Endothelial cell of umbilical vein (primary cell): ENCODE results near the gene PPARD. TPM values are rescaled to one million over a fixed set of nuclear protein-coding genes. Genes with fewer than 3 reads are reported as not detected.

Source experiments
- BruUV-seq: library from RNA; stranded (reverse); fragments of 400-500 nt; replicated peaks from 2 replicates; lab custom pipeline; 2021; lab: Mats Ljungman, UMichigan
- CTCF ChIA-PET: fragments of 300-600, 350-600 bp; sonication (Branson Sonifier 250); formaldehyde crosslinking; loops from one replicate; lab custom pipeline; 2021; ENCODE audit warnings: antibody characterized with exemption, inconsistent platforms; lab: Charles Lee
- POLR2A ChIA-PET: fragments of 300-600, 350-600 bp; sonication (Branson Sonifier 250); formaldehyde crosslinking; loops from one replicate; lab custom pipeline; 2021; ENCODE audit warnings: antibody characterized with exemption, inconsistent platforms; lab: Charles Lee
- DNase-seq: peaks from one replicate; pipeline ENCODE4 v3.0.0-alpha.2; 2011; ENCODE audit warnings: low read depth, low spot score
- FAIRE-seq: peaks from 2 replicates; lab custom pipeline; 2011; peaks lifted over from hg19 to GRCh38; lab: Jason Lieb, UNC
- H2AFZ ChIP-seq: 2 replicates; pipeline ENCODE4 v1.6.0; 2012; ENCODE audit warnings: low read depth, low read length, control low read depth, inconsistent platforms
- H3K27ac ChIP-seq: 2 replicates; pipeline ENCODE4 v1.5.1; 2011; ENCODE audit warnings: low read depth, mild to moderate bottlenecking, control low read depth, low read length, moderate library complexity; ENCODE audit not compliant: insufficient read depth
- H3K27me3 ChIP-seq, 2 experiments: 2 replicates each; pipeline versions ENCODE4 v1.6.0 to v1.6.1; 2011; ENCODE audit warnings: low read length in 2 of 2, mixed read lengths in 1 of 2; ENCODE audit not compliant: control insufficient read depth in 2 of 2, insufficient read depth in 2 of 2
- H3K36me3 ChIP-seq, 2 experiments: 2 replicates in 1 of 2; 3 replicates in 1 of 2; pipeline ENCODE4 v1.5.1; 2011; ENCODE audit warnings: low read length in 2 of 2, mild to moderate bottlenecking in 1 of 2, moderate library complexity in 1 of 2; ENCODE audit not compliant: control insufficient read depth in 2 of 2, insufficient read depth in 2 of 2; ENCODE audit errors: extremely low read depth in 1 of 2
- H3K4me1 ChIP-seq: 3 replicates; pipeline ENCODE4 v1.5.1; 2011; ENCODE audit warnings: mild to moderate bottlenecking, low read length; ENCODE audit not compliant: control insufficient read depth, insufficient read depth; ENCODE audit errors: extremely low read depth
- H3K4me2 ChIP-seq: 2 replicates; pipeline ENCODE4 v1.6.1; 2011; ENCODE audit warnings: low read length, control low read depth, mixed read lengths; ENCODE audit not compliant: insufficient read depth
- H3K4me3 ChIP-seq, 3 experiments: fragments of 200-600 bp in 1 of 3; sonication (generic), shearing (Covaris generic) in 1 of 3; replicated peaks in 1 of 3; 2 replicates each; pipeline ENCODE4 v1.5.1; 2011 to 2016; ENCODE audit warnings: control low read depth in 3 of 3, low read length in 3 of 3, mild to moderate bottlenecking in 2 of 3, inconsistent platforms in 1 of 3, low read depth in 1 of 3, moderate library complexity in 1 of 3; ENCODE audit not compliant: insufficient read depth in 1 of 3
- H3K79me2 ChIP-seq: 2 replicates; pipeline ENCODE4 v1.6.0; 2012; ENCODE audit warnings: low read length, inconsistent platforms; ENCODE audit not compliant: control insufficient read depth, insufficient read depth
- H3K9ac ChIP-seq: replicated peaks from 2 replicates; pipeline ENCODE3; 2011; ENCODE audit warnings: low read length, control low read depth; ENCODE audit not compliant: insufficient read depth; ENCODE audit errors: extremely low read depth
- H3K9me1 ChIP-seq: replicated peaks from 3 replicates; pipeline ENCODE4 v1.6.0; 2011; ENCODE audit warnings: mild to moderate bottlenecking, low read length; ENCODE audit not compliant: control insufficient read depth, insufficient read depth; ENCODE audit errors: extremely low read depth
- H3K9me3 ChIP-seq: replicated peaks from 2 replicates; pipeline ENCODE4 v1.5.1; 2012; ENCODE audit warnings: low read length, inconsistent platforms; ENCODE audit not compliant: control insufficient read depth, insufficient read depth
- H4K20me1 ChIP-seq: replicated peaks from 2 replicates; pipeline ENCODE3; 2011; ENCODE audit warnings: mild to moderate bottlenecking, low read length; ENCODE audit not compliant: control insufficient read depth, insufficient read depth; ENCODE audit errors: extremely low read depth
- EZH2 ChIP-seq: IDR thresholded peaks from 2 replicates; pipeline ENCODE4 v1.6.1; 2012; ENCODE audit warnings: borderline replicate concordance, low read depth, mild to moderate bottlenecking, moderate library complexity, low read length, inconsistent platforms; ENCODE audit not compliant: severe bottlenecking
- GATA2 ChIP-seq: IDR thresholded peaks from 2 replicates; pipeline ENCODE4 v1.7.0; 2011; ENCODE audit warnings: low read depth, mild to moderate bottlenecking, moderate library complexity, mixed read lengths, low read length; ENCODE audit not compliant: insufficient read length, insufficient read depth
- MYC ChIP-seq: IDR thresholded peaks from one replicate; pipeline ENCODE4 v1.6.1; 2011; ENCODE audit warnings: mild to moderate bottlenecking, low read depth, low read length
- dilution Hi-C: fragments of 300-500 bp; cut with MboI; formaldehyde crosslinking; loops from one replicate; pipeline ENCODE4 v1.15.0; 2019; ENCODE audit warnings: low sequenced_read_pairs; ENCODE audit not compliant: extremely low pct_ligation_motif_present
- intact Hi-C: fragments of 100-400 bp; cut with micrococcal nuclease; formaldehyde crosslinking; loops from one replicate; pipeline ENCODE4 v1.10.0; 2022
- polyA plus RNA-seq, 4 experiments: library from polyadenylated mRNA; depleted of rRNA in 3 of 4; stranded (reverse) in 3 of 4; unstranded in 1 of 4; fragments of >200 nt; gene quantifications; 2 replicates each; pipeline versions ENCODE4 v1.2.1 to v1.2.3, GENCODE V29; 2011 to 2012; ENCODE audit warnings: missing spikeins in 1 of 4
- total RNA-seq: library from RNA; stranded (reverse); gene quantifications from 2 replicates; pipeline ENCODE4 v1.2.3, GENCODE V29; 2021

Gene PPARD
- total and polyA plus RNA-seq, 2 donors (not counting 3 experiments of a cell fraction or from before 2014, with no cell fraction given): 23.4 to 29.2 TPM

- CTCF ChIA-PET: interaction anchor here (0.7 to 6.9 kb wide), 19 partner anchors 11 to 138 kb away, joined by 3 to 270 read pairs (median 6); partner anchors contain the start of genes DEF6, FANCE and RPL10A
- H2AFZ ChIP-seq: peak overlapping the region; percentile 61
Observed at GRCh38 chr6:35343092-35343834, 905 bp downstream of the PPARD start.

GRCh38 chr6:35343835-35344550 is 1.6 kb downstream of the PPARD start:
- Histone ChIP-seq H3K9ac (peak overlapping the region; percentile 8), H3K4me3 (peak overlapping the region in 2 of 3 experiments; percentile 47 to 70), H3K36me3 (peaks cover 2 to 8% of the 10 kb centered on the region in 2 experiments), H2AFZ (no peak overlapping the region), H3K4me1 (peaks cover 14% of the 10 kb centered on the region), H3K9me3 (no peaks in the 10 kb centered on the region), H3K27me3 (peaks cover 0 to 4% of the 10 kb centered on the region in 2 experiments), H3K9me1 (no peaks in the 10 kb centered on the region), H3K79me2 (peaks cover 43% of the 10 kb centered on the region), H4K20me1 (peaks cover 2% of the 10 kb centered on the region), H3K27ac (no peak overlapping the region), H3K4me2 (peak overlapping the region; percentile 95)
- intact Hi-C loops: loop anchor here (1.0 kb wide), 1 partner anchor 26 kb away; no protein-coding TSS in a partner anchor
- BruUV-seq: no TSS peak
- CTCF ChIA-PET: interaction anchor here (0.7 to 6.9 kb wide), 15 partner anchors 10 to 137 kb away, joined by 3 to 270 read pairs (median 6); partner anchors contain the start of genes DEF6, FANCE and RPL10A
- dilution Hi-C loops: no loop called here
- POLR2A ChIA-PET: interaction anchor here (1.3 kb wide), 1 partner anchor 105 kb away, joined by 3 read pairs; no protein-coding TSS in a partner anchor
- TF ChIP-seq EZH2: no peak
- peak; percentile 51 for TF ChIP-seq GATA2
- FAIRE-seq (peak; percentile 33), DNase-seq (no peak)

More at GRCh38 chr6:35343092-35343834, 905 bp downstream of the PPARD start:
- Histone ChIP-seq H3K36me3 (peaks cover 2 to 8% of the 10 kb centered on the region in 2 experiments), H3K79me2 (peaks cover 43% of the 10 kb centered on the region), H3K9ac (peak overlapping the region; percentile 90), H3K4me2 (peak overlapping the region; percentile 95), H3K27me3 (peaks cover 0 to 4% of the 10 kb centered on the region in 2 experiments), H3K4me3 (peak overlapping the region; percentile 47 to 75 (median 70)), H3K27ac (peak overlapping the region; percentile 58), H3K9me1 (no peaks in the 10 kb centered on the region), H3K4me1 (peaks cover 14% of the 10 kb centered on the region), H3K9me3 (no peaks in the 10 kb centered on the region), H4K20me1 (peaks cover 2% of the 10 kb centered on the region)
- intact Hi-C loops (loop anchor here (1.0 kb wide), 1 partner anchor 27 kb away; no protein-coding TSS in a partner anchor), dilution Hi-C loops (no loop called here)
- DNase-seq (peak; percentile 75), FAIRE-seq (peak; percentile 67)
- no peak for TF ChIP-seq MYC
- POLR2A ChIA-PET: interaction anchor here (0.6 to 1.6 kb wide), 4 partner anchors 106 to 1916 kb away, joined by 3 to 6 read pairs (median 4); partner anchors contain the start of gene RPL10A
- BruUV-seq: TSS peak; percentile 35
